HAP-1 (cell line): ENCODE results near the gene JAZF1.

Experiments
- DNase-seq, 2 experiments: peaks; one replicate each; pipeline ENCODE4 v3.0.0-alpha.2; 2016 to 2020; ENCODE audit warnings: low spot score in 2 of 2
- H3K27me3 ChIP-seq: fragments of 250-450 bp; sonication (Bioruptor Pico); 2 replicates; pipeline ENCODE4 v1.5.1; 2020; ENCODE audit warnings: low read depth, mild to moderate bottlenecking, moderate library complexity
- H3K36me3 ChIP-seq: fragments of 250-450 bp; sonication (Bioruptor Pico); replicated peaks from 2 replicates; pipeline ENCODE4 v1.5.1; 2020; ENCODE audit warnings: mild to moderate bottlenecking
- H3K4me1 ChIP-seq: fragments of 250-450 bp; sonication (Bioruptor Pico); 2 replicates; pipeline ENCODE4 v1.5.1; 2020; ENCODE audit warnings: mild to moderate bottlenecking
- H3K4me3 ChIP-seq: fragments of 250-450 bp; sonication (Bioruptor Pico); 2 replicates; pipeline ENCODE4 v1.5.1; 2020; ENCODE audit warnings: mild to moderate bottlenecking, moderate library complexity
- H3K9me3 ChIP-seq: fragments of 250-450 bp; sonication (Bioruptor Pico); 2 replicates; pipeline ENCODE4 v1.5.1; 2020; ENCODE audit warnings: mild to moderate bottlenecking, moderate library complexity
- in situ Hi-C: fragments of 300-500 bp; cut with MboI; formaldehyde crosslinking; loops from 3 replicates; pipeline ENCODE4 v1.14.3; 2020; ENCODE audit warnings: low sequenced_read_pairs, inconsistent platforms, mixed read lengths

The JAZF1 gene

DNA sequence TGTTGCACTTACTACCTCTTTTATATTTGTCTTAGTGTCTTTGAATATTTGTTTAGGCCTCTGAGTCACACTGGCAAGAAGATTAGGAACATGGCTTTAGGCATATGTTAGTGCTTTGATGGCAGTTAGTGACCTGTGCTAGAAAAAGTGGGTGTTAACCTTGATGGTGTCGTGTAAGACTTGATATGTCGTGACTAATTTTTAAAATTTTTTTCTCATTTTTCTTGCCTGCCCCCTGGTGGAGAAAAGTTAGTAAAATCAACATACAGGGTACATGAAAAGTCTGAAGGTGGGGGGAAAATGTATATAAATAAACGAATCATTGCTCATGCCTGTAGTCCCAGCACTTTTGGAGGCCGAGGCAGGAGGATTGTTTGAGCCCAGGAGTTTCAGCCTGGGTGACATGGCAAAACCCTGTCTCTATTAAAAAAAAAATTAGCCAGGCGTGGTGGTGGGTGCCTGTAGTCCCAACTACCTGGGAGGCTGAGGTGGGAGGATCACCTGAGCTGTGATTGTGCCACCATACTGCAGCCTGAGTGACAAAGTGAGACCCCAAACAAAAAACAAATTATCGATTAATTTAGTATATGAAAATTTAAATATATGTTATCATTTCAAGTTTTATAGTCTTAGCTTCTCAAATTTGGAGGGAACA, 396.1 kb downstream of the JAZF1 start:
- Histone ChIP-seq H3K36me3 (peaks cover 12% of the 10 kb centered on the region), H3K27me3 (no peaks in the 10 kb centered on the region), H3K9me3 (no peaks in the 10 kb centered on the region), H3K4me3 (no peak overlapping the region), H3K4me1 (peaks cover 7% of the 10 kb centered on the region)
- in situ Hi-C loops, result loop anchor here (25.0 kb wide), 1 partner anchor 228 kb away; no protein-coding TSS in a partner anchor
- DNase-seq, result peak; percentile 18 to 37

DNA sequence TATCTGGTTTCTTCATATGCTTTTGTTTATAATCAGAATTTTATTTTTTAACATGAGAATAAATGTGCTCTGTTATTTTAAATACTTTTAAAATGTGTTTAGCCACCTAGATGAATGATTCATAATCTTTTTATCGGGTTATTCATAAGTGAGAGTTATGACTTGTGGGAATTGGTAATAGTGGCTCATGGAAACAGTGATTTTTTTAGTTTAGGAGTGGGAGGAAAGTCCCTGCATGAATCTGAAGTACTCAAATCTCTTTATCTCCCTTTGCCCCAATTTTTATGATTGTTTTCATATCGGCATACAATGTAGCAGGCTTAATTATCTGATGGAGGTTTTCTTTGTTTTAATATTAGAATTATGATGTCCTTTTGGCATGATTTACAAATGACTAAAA, 397.7 kb downstream of the JAZF1 start:
- DNase-seq, result no peak
- in situ Hi-C loops, result loop anchor here (25.0 kb wide), 1 partner anchor 229 kb away; no protein-coding TSS in a partner anchor
- Histone ChIP-seq H3K36me3 (peaks cover 11% of the 10 kb centered on the region), H3K9me3 (no peaks in the 10 kb centered on the region), H3K4me3 (no peak overlapping the region), H3K4me1 (peaks cover 7% of the 10 kb centered on the region), H3K27me3 (no peaks in the 10 kb centered on the region)

- Histone ChIP-seq H3K4me3 (no peak overlapping the region), H3K36me3 (no peaks in the 10 kb centered on the region), H3K9me3 (no peaks in the 10 kb centered on the region), H3K27me3 (no peaks in the 10 kb centered on the region), H3K4me1 (no peaks in the 10 kb centered on the region)
- no peak for DNase-seq
- in situ Hi-C loops, result loop anchor here (25.0 kb wide), 1 partner anchor 231 kb away; no protein-coding TSS in a partner anchor
Observed at GRCh38 chr7:27781188-27781587, 399.4 kb downstream of the JAZF1 start.
